Breast epithelium (tissue), 3 donors: ENCODE results near the gene GIMAP1.

ENCODE experiments used
- CTCF ChIP-seq, 3 donors: fragments of 450-650 bp; IDR thresholded peaks; one replicate each; pipeline ENCODE4 v1.5.1; 2016 to 2017; ENCODE audit warnings: antibody characterized with exemption in 3 of 3, mild to moderate bottlenecking in 3 of 3, moderate library complexity in 3 of 3
- POLR2A ChIP-seq: fragments of 450-650 bp; IDR thresholded peaks from one replicate; pipeline ENCODE4 v1.6.1; 2016; ENCODE audit warnings: antibody characterized with exemption, mild to moderate bottlenecking, moderate library complexity

GRCh38 chr7:150723467-150723866 lies 7.1 kb downstream of the GIMAP1 start:
- no peak for TF ChIP-seq POLR2A
- no peak for TF ChIP-seq CTCF (IDR thresholded peaks at IDR 0.05)
